Activated gamma-delta T cell treated with anti-CD3 and anti-CD28 coated beads, Interleukin-2, amount 50 U/mL, for 16 hours (primary cell): Measurements from ENCODE around the gene C17orf107.

Source experiments
- DNase-seq: peaks from one replicate; pipeline ENCODE4 v3.0.0-alpha.2; 2020; ENCODE audit warnings: low read depth

C17orf107 gene

GRCh38 chr17:4877089-4877488, 22.2 kb upstream of the C17orf107 start:
- no peak for DNase-seq

GRCh38 chr17:4879601-4880000, 19.7 kb upstream of the C17orf107 start:
- no peak for DNase-seq

DNA sequence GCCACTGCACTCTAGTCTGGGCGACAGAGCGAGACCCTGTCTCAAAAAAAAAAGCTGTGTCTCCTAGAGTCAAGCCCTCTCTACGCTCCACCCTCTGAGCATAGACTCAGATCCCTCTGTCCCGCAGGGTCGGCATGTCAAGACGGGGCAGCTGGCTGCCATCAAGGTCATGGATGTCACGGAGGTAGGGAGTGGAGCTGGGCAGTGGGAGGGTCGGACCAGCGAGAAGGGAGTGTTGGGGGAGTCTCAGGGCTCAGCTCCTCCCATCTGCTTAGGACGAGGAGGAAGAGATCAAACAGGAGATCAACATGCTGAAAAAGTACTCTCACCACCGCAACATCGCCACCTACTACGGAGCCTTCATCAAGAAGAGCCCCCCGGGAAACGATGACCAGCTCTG, 18.5 kb upstream of the C17orf107 start:
- DNase-seq, result no peak

DNA sequence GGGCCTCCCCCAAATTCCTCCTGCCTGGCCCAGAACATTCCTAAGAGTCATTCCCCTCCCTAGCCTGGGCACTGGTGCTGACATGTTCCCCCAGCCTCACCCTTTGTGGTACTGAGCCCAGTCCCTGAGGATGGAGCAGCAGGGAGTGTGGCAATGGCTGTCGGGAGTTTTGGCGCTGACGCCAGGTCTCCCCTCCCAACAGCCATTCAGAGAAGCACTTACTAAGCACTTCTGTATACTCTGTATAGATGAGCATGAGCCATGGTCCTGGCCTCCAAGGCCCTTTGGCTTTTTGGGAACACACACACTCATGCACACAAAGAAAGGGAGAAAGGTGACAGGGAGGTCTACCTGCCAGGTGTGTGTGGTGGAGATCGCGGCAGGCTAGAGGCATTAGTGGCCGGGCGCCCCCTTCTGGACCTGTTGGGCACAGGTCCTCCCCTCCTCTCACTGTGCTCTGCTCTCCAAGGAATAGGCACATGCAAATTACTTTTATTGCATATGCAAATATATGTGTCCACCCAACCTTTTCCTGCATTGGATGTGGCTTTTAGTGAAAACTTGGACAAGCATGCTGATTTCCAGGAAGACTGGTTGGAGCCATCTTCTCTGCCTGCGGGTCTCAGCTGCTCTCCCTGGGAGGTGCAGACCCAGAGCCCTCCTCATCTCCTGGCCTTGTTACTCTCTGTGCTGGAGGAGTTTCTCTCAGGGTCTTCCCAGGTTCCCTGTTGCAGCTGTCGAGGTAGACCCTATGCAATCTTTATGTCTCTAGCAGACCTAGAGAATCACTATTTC, 17.4 kb upstream of the C17orf107 start:
- DNase-seq, result peak; percentile 44

- DNase-seq, result no peak
Observed at GRCh38 chr17:4884489-4884888, 14.8 kb upstream of the C17orf107 start.

DNA sequence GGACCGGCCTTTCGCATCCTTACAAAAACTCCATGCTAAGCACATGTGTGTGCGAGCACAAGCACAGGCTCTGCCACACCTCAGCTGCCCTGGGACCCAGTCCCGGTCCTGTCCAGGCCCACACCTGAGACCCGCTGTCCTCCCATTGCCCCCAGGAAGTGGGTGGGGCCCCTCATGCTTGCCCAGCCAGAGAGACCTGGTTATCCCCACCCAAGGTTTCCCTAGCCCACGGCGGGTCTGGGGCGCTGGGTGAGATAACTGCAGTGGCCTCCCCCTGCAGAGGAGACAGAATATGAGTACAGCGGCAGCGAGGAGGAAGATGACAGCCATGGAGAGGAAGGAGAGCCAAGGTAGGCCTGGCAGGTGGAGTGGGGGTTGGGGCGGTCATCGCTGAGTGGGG, 12.5 kb upstream of the C17orf107 start:
- no peak for DNase-seq

- DNase-seq, result no peak
Observed at GRCh38 chr17:4887581-4887980, 11.8 kb upstream of the C17orf107 start.

DNA sequence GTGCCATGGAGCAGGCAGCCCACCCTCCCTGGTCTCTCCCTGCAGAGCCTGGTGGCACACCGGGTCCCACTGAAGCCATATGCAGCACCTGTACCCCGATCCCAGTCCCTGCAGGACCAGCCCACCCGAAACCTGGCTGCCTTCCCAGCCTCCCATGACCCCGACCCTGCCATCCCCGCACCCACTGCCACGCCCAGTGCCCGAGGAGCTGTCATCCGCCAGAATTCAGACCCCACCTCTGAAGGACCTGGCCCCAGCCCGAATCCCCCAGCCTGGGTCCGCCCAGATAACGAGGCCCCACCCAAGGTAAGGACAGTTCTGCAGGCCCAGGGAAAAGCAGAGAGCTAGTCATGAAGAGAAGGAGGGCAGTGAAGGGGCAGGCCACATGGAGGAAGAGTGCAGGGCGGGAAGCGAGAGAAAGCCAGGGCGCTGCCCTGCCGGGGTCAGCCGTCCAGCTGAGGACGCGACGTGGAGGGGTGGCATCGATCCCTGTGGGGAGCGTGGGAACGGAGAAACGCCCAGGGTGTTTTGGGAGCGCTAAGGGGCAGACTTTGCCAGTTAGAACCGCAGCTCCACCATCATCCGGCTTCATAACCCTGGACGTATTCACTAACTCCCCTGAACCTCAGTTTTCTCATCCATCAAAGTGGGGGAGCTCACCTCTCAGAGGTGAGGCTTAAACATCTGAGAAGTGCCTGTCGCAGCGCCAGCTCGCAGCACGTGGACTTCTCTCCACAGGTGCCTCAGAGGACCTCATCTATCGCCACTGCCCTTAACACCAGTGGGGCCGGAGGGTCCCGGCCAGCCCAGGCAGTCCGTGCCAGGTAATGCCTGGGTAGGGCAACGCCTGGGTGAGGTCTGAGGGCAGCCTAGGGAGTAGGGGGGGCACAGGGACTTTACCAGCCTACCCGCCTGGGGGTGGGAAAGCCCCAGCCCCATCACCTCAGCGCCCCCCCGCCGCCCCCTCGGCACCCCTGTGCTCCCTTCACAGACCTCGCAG, 7.6 kb upstream of the C17orf107 start:
- DNase-seq, result no peak

DNA sequence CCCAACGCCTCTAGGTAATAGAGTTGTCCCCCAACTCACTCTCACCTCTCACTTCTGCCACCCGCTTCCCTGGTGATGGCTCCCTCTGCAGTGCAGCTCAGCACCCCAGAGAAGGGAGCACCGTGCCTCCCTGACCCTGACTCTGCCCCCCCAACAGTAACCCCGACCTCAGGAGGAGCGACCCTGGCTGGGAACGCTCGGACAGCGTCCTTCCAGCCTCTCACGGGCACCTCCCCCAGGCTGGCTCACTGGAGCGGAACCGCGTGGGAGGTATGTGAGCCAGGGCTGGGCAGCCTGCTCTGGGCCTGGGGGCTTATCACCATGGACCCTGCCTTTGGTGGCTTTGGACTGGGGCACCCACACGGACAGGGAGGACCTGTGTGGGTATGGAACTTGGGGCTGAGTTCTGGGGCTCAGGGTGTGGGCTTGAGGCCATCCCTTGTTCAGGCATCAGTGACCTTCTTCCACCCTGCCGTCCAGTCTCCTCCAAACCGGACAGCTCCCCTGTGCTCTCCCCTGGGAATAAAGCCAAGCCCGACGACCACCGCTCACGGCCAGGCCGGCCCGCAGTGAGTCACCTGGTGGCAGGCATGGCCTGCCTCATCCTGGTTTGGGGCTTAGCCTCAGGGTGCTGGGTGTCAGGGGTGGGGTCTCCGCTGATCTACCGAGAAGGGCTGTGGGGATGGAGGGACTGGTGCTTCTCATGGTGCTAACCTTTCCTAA, 6.7 kb upstream of the C17orf107 start:
- DNase-seq, result no peak

DNA sequence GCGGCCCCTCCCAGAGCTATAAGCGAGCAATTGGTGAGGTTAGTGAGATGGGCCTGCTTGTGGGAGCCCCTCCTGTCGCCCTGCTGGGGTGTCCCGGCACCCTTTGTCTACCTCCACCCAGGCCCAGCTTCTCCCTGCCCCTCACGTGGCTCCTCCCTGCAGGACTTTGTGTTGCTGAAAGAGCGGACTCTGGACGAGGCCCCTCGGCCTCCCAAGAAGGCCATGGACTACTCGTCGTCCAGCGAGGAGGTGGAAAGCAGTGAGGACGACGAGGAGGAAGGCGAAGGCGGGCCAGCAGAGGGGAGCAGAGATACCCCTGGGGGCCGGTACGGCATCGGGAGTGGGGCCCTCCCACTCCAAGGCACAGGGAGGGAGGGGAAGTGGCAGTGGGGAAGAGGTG, 6.1 kb upstream of the C17orf107 start:
- no peak for DNase-seq

GRCh38 chr17:4893721-4894560, 5.4 kb upstream of the C17orf107 start:
- DNase-seq, result no peak

DNA sequence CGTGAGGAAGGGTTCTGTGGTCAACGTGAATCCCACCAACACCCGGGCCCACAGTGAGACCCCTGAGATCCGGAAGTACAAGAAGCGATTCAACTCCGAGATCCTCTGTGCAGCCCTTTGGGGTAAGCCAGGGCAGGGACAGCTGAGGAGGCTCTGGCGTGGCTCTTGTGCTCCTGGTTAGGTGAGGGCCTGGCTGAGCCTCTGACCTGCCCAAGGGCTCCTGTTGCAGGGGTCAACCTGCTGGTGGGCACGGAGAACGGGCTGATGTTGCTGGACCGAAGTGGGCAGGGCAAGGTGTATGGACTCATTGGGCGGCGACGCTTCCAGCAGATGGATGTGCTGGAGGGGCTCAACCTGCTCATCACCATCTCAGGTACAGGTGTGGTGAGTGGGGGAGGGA, 4.2 kb upstream of the C17orf107 start:
- no peak for DNase-seq

DNA sequence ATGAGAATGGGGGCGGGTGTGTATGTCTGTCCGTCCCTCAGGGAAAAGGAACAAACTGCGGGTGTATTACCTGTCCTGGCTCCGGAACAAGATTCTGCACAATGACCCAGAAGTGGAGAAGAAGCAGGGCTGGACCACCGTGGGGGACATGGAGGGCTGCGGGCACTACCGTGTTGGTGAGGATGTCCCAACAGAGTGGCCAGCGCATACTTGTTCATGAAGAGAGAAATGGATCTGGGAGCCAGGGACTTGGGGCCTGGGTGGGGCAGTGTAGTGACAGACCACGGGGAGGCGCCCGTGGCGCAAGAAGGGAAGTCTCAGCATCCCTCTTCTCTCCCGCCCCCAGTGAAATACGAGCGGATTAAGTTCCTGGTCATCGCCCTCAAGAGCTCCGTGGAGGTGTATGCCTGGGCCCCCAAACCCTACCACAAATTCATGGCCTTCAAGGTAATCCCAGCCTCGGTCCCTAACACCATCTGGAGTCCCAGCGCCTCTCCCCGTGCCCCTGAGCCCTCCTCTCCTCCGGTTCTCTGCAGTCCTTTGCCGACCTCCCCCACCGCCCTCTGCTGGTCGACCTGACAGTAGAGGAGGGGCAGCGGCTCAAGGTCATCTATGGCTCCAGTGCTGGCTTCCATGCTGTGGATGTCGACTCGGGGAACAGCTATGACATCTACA, 3.5 kb upstream of the C17orf107 start:
- DNase-seq, result no peak

- no peak for DNase-seq
Observed at GRCh38 chr17:4896332-4897197, 2.8 kb upstream of the C17orf107 start.

DNA sequence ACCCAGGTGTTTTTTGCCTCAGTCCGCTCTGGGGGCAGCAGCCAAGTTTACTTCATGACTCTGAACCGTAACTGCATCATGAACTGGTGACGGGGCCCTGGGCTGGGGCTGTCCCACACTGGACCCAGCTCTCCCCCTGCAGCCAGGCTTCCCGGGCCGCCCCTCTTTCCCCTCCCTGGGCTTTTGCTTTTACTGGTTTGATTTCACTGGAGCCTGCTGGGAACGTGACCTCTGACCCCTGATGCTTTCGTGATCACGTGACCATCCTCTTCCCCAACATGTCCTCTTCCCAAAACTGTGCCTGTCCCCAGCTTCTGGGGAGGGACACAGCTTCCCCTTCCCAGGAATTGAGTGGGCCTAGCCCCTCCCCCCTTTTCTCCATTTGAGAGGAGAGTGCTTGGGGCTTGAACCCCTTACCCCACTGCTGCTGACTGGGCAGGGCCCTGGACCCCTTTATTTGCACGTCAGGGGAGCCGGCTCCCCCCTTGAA, 2.1 kb upstream of the C17orf107 start:
- DNase-seq, result no peak

GRCh38 chr17:4897785-4898184, 1.6 kb upstream of the C17orf107 start:
- DNase-seq, result no peak

- no peak for DNase-seq
Observed at GRCh38 chr17:4898351-4898750, 985 bp upstream of the C17orf107 start.

DNA sequence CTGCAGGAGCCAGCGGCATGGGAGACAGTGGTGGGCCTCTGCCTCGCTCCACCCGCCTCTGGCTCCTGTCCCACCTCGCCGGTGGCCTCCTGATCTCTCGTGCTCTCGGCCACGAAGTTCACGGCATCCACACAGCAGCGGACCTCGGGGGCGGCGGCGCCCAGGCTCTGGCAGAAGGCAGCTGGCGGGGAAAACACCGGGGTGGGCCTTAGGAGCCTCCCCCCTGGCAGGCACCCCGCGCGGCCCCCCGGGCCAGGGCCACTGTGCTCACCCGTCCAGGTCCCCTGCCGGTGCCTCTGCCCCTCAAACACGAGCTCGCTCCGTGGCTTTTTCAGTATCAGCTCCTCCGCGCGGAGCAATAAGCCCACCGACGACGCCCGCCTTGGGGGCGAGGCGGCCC, 409 bp upstream of the C17orf107 start:
- no peak for DNase-seq

DNA sequence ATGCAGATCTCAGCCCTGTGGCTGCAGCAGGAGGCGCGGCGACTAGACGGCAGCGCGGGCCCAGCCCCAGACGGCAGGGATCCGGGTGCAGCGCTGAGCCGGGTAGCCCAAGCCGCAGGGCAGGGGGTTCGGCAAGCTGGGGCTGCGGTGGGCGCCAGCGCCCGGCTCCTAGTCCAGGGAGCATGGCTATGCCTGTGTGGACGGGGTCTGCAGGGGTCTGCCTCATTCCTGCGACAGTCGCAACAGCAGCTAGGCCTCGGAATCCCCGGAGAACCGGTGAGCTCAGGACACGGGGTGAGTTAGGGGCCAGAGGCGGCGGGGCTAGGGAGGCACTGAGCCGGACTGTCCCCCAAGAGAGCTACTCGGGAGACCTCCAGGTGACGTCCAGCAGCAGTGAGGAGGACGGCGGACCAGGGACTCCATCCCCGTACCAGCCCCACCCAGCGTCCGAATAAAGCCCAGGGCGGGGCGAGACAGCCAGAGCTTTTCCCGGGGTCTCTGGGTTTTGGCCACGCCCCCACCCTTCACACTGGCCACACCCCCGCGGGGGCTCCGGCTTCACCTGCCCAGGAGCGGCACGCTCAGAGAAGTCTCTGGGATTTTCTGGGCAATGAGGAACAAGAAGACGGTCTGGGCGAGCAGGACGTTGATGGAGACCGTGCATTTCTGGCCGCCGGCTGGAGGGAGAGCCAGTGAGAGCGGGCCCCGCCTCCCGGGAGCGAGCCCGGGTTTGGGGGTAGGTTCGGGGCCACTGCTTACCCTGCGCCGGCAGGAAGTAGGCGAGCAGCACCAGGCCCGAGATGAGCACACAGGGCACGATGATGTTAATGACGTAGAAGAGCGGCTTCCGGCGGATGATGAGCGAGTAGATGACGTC, 1.1 kb downstream of the C17orf107 start:
- peak; percentile 29 for DNase-seq
